B cell (primary cell): ENCODE measurements around the gene ATG4D. TPM values are rescaled to one million over a fixed set of nuclear protein-coding genes. Genes with fewer than 3 reads are reported as not detected.

Experiments used
- ATAC-seq: fragments of 200-7000 bp; cut with Tn5 transposase; one replicate; pipeline ENCODE4 v1.10.0; 2021; ENCODE audit warnings: low read depth, mild to moderate bottlenecking, moderate number of reproducible peaks, moderate library complexity
- CTCF ChIA-PET: fragments of 350-600 bp; sonication (Branson Sonifier 250); formaldehyde crosslinking; loops from one replicate; lab custom pipeline; 2021; ENCODE audit warnings: antibody characterized with exemption, inconsistent platforms; lab: Charles Lee
- POLR2A ChIA-PET: fragments of 350-600 bp; sonication (Branson Sonifier 250); formaldehyde crosslinking; loops from one replicate; lab custom pipeline; 2021; ENCODE audit warnings: antibody characterized with exemption; lab: Charles Lee
- DNase-seq: peaks from one replicate; pipeline ENCODE4 v3.0.0; 2013
- H2AFZ ChIP-seq: 2 replicates; pipeline ENCODE4 v1.6.1; 2012; ENCODE audit warnings: mild to moderate bottlenecking, low read depth, low read length; ENCODE audit not compliant: insufficient read depth, poor library complexity, severe bottlenecking
- H3K27ac ChIP-seq, 2 donors: 1 replicate in 1 of 2; 2 replicates in 1 of 2; pipeline ENCODE4 v1.5.1; 2012 to 2013; ENCODE audit warnings: low read length in 2 of 2, mild to moderate bottlenecking in 2 of 2, moderate library complexity in 1 of 2
- H3K27me3 ChIP-seq, 4 experiments: fragments of 200-600 bp in 1 of 4; sonication (generic) in 1 of 4; replicated peaks in 1 of 4; 1 replicate in 2 of 4; 2 replicates in 2 of 4; pipeline versions ENCODE4 v1.6.1 to v1.7.0; 2013 to 2016; ENCODE audit warnings: low read length in 3 of 4, mild to moderate bottlenecking in 2 of 4, mixed read lengths in 1 of 4, moderate library complexity in 1 of 4; ENCODE audit not compliant: insufficient read depth in 4 of 4, control insufficient read depth in 3 of 4; ENCODE audit errors: control extremely low read depth in 1 of 4
- H3K36me3 ChIP-seq, 2 experiments: replicated peaks in 1 of 2; 1 replicate in 1 of 2; 2 replicates in 1 of 2; pipeline versions ENCODE4 v1.6.1 to v1.7.1; 2013; ENCODE audit warnings: low read length in 1 of 2; ENCODE audit not compliant: insufficient read depth in 2 of 2, control insufficient read depth in 1 of 2; ENCODE audit errors: control extremely low read depth in 1 of 2, extremely low read depth in 1 of 2
- H3K4me1 ChIP-seq, 2 donors: fragments of 200-600 bp in 1 of 2; sonication (generic) in 1 of 2; 1 replicate in 1 of 2; 2 replicates in 1 of 2; pipeline versions ENCODE4 v1.5.1 to v1.6.1; 2013 to 2017; ENCODE audit warnings: low read length in 2 of 2; ENCODE audit not compliant: control insufficient read depth in 2 of 2, insufficient read depth in 2 of 2
- H3K4me2 ChIP-seq: replicated peaks from 2 replicates; pipeline ENCODE3; 2012; ENCODE audit warnings: mild to moderate bottlenecking, low read depth, low read length; ENCODE audit not compliant: poor library complexity, severe bottlenecking
- H3K4me3 ChIP-seq, 5 experiments: fragments of 200-600 bp in 1 of 5; sonication (generic) in 1 of 5; 1 replicate in 3 of 5; 2 replicates in 2 of 5; pipeline versions ENCODE4 v1.5.1 to v1.7.0; 2011 to 2016; ENCODE audit warnings: low read length in 4 of 5, mild to moderate bottlenecking in 4 of 5, low read depth in 2 of 5, control low read depth in 1 of 5, moderate library complexity in 1 of 5; ENCODE audit not compliant: insufficient read depth in 1 of 5; ENCODE audit errors: control extremely low read depth in 1 of 5, extremely low read depth in 1 of 5
- H3K79me2 ChIP-seq: fragments of 200-600 bp; sonication (generic); one replicate; pipeline ENCODE4 v1.6.0; 2016; ENCODE audit warnings: low read length; ENCODE audit not compliant: control insufficient read depth, insufficient read depth
- H3K9ac ChIP-seq: fragments of 200-600 bp; sonication (generic); 2 replicates; pipeline ENCODE4 v1.6.1; 2017; ENCODE audit warnings: mild to moderate bottlenecking, low read length, moderate library complexity
- H3K9me3 ChIP-seq, 3 donors: one replicate each; pipeline versions ENCODE4 v1.6.1 to v1.7.1; 2013; ENCODE audit warnings: low read length in 2 of 3; ENCODE audit not compliant: control insufficient read depth in 2 of 3, insufficient read depth in 1 of 3; ENCODE audit errors: control extremely low read depth in 1 of 3
- H4K20me1 ChIP-seq: 2 replicates; pipeline ENCODE4 v1.6.0; 2012; ENCODE audit warnings: mild to moderate bottlenecking, low read length; ENCODE audit not compliant: insufficient read depth, control insufficient read depth, poor library complexity, severe bottlenecking
- H3K27ac Mint-ChIP-seq: one replicate; pipeline ENCODE4 v1.8.0; 2021; ENCODE audit warnings: mixed read lengths
- H3K27me3 Mint-ChIP-seq: one replicate; pipeline ENCODE4 v1.8.0; 2021; ENCODE audit warnings: mixed read lengths
- H3K4me1 Mint-ChIP-seq: one replicate; pipeline ENCODE4 v1.8.0; 2021; ENCODE audit warnings: mixed read lengths
- H3K4me3 Mint-ChIP-seq: one replicate; pipeline ENCODE4 v1.8.0; 2021; ENCODE audit warnings: mixed read lengths
- H3K9me3 Mint-ChIP-seq: one replicate; pipeline ENCODE4 v1.8.0; 2022; ENCODE audit warnings: mixed read lengths; ENCODE audit not compliant: insufficient read depth
- EZH2 ChIP-seq: IDR thresholded peaks from 2 replicates; pipeline ENCODE4 v1.6.1; 2012; ENCODE audit warnings: borderline replicate concordance, low read depth, mild to moderate bottlenecking, moderate library complexity, low read length; ENCODE audit not compliant: insufficient read depth, poor library complexity, severe bottlenecking
- WGBS: methylation state at CpG from one replicate; pipeline ENCODE4 v1.1.5; 2013; ENCODE audit warnings: missing lambda C conversion rate; ENCODE audit not compliant: insufficient coverage; 5-methylcytosine and 5-hydroxymethylcytosine counted together
- intact Hi-C: fragments of 100-400 bp; cut with micrococcal nuclease; formaldehyde crosslinking; loops from one replicate; pipeline ENCODE4 v1.10.0; 2022
- polyA plus RNA-seq: library from polyadenylated mRNA; depleted of rRNA; stranded (reverse); fragments of >200 nt; gene quantifications from 2 replicates; pipeline ENCODE4 v1.2.3, GENCODE V29; 2012
- total RNA-seq, 2 donors: library from RNA; stranded (reverse); fragments of 120-200 nt in 1 of 2; gene quantifications; 1 replicate in 1 of 2; 2 replicates in 1 of 2; pipeline versions ENCODE4 v1.2.3 to v1.2.4, GENCODE V29; 2013 to 2022
- TF ChIP-seq, protein P1 (sequence below): fragments of 200-600 bp; IDR thresholded peaks from one replicate; pipeline ENCODE4 v1.8.0; 2022; ENCODE audit warnings: antibody characterized with exemption, mild to moderate bottlenecking

The ATG4D gene
- total and polyA plus RNA-seq, 2 donors (not counting 1 experiment from before 2014, with no cell fraction given): 58.8 to 75.5 TPM

DNA sequence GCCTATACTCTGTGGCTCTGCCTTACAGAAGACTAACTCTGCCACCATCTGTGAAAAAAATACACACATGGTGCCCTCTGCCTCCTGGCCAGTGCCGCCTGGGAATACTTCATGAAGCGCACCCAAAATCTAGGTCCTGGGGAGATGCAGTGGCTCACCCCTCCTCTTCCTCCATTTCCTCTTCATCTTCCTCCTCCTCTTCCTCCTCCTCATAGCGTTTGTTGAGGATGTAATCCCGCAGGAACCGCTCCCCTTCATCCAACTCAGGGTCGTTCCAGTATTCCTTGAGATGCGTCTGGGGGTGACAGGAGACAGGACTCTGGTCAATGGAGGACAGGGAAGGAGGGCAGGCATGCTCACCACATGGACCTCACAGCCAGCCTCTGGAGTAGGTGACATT lies 16.4 kb downstream of the ATG4D start:
- 100% methylated on average over 4 of the region's 7 CpGs for WGBS
- Histone ChIP-seq H3K79me2 (peaks cover 42% of the 10 kb centered on the region), H3K4me3 (no peak overlapping the region), H3K4me1 (peaks cover 16 to 22% of the 10 kb centered on the region in 2 donors), H2AFZ (no peak overlapping the region), H3K27me3 (no peaks in the 10 kb centered on the region), H4K20me1 (peaks cover 58% of the 10 kb centered on the region), H3K4me2 (no peak overlapping the region), H3K27ac (no peak overlapping the region), H3K9ac (no peak overlapping the region), H3K36me3 (peaks cover 4 to 62% of the 10 kb centered on the region in 2 experiments), H3K9me3 (no peaks in the 10 kb centered on the region)
- TF ChIP-seq, protein P1, sequence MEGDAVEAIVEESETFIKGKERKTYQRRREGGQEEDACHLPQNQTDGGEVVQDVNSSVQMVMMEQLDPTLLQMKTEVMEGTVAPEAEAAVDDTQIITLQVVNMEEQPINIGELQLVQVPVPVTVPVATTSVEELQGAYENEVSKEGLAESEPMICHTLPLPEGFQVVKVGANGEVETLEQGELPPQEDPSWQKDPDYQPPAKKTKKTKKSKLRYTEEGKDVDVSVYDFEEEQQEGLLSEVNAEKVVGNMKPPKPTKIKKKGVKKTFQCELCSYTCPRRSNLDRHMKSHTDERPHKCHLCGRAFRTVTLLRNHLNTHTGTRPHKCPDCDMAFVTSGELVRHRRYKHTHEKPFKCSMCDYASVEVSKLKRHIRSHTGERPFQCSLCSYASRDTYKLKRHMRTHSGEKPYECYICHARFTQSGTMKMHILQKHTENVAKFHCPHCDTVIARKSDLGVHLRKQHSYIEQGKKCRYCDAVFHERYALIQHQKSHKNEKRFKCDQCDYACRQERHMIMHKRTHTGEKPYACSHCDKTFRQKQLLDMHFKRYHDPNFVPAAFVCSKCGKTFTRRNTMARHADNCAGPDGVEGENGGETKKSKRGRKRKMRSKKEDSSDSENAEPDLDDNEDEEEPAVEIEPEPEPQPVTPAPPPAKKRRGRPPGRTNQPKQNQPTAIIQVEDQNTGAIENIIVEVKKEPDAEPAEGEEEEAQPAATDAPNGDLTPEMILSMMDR: no peak
- no peak for TF ChIP-seq EZH2
- Mint-ChIP-seq H3K27ac (no peak overlapping the region), H3K4me1 (peaks cover 15% of the 10 kb centered on the region), H3K9me3 (no peaks in the 10 kb centered on the region), H3K4me3 (no peak overlapping the region), H3K27me3 (no peaks in the 10 kb centered on the region)
- no peak for DNase-seq
- intact Hi-C loops: no loop called here
- CTCF ChIA-PET: no interaction called here
- ATAC-seq: no peak
- POLR2A ChIA-PET: no interaction called here

DNA sequence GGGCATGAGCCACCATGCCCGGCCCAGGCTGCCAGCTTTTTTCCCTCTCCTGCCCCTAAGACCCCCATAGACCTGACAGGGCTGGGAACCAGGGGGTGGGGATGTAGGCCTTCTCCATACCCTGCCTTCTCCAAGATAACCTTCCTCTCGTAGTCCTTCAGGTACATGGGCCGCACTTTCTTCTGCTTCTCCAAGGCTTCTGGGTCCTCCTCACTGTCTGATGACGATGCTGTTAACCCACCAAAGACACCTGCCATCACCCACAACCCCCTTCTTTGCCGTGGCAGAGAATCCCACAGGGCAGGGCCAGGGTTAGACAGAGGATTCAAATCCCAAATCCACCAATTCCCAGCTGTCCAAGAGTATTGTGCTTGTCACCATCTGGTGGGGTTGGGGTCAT lies 18.9 kb downstream of the ATG4D start:
- Histone ChIP-seq H3K36me3 (peaks cover 2 to 42% of the 10 kb centered on the region in 2 experiments), H3K79me2 (peaks cover 51% of the 10 kb centered on the region), H3K4me3 (no peak overlapping the region), H3K27me3 (no peaks in the 10 kb centered on the region), H3K27ac (no peak overlapping the region), H4K20me1 (peaks cover 58% of the 10 kb centered on the region), H3K9ac (no peak overlapping the region), H2AFZ (no peak overlapping the region), H3K4me1 (peaks cover 24 to 28% of the 10 kb centered on the region in 2 donors), H3K4me2 (no peak overlapping the region), H3K9me3 (no peaks in the 10 kb centered on the region)
- 100% methylated on average over 3 of the region's 5 CpGs for WGBS
- ChIA-PET POLR2A (interaction anchor here (0.8 to 2.3 kb wide), 2 partner anchors 9 to 148 kb away, joined by 3 to 6 read pairs; no protein-coding TSS in a partner anchor), CTCF (interaction anchor here (1.2 to 1.6 kb wide), 3 partner anchors 11 to 82 kb away, joined by 4 to 10 read pairs (median 5); no protein-coding TSS in a partner anchor)
- intact Hi-C loops: no loop called here
- Mint-ChIP-seq H3K27ac (no peak overlapping the region), H3K27me3 (no peaks in the 10 kb centered on the region), H3K9me3 (no peaks in the 10 kb centered on the region), H3K4me1 (peaks cover 29% of the 10 kb centered on the region), H3K4me3 (no peak overlapping the region)
- ATAC-seq: no peak
- no peak for TF ChIP-seq EZH2
- TF ChIP-seq, protein P1: no peak
- DNase-seq: no peak
